Panc1 (cell line): ENCODE measurements around the gene TFE3.

Source experiments
- CTCF ChIP-seq: fragments of 450-650 bp; IDR thresholded peaks from 2 replicates; pipeline ENCODE4 v1.5.1; 2017; ENCODE audit warnings: mild to moderate bottlenecking
- POLR2AphosphoS5 ChIP-seq: IDR thresholded peaks from 2 replicates; pipeline ENCODE4 v1.6.1; 2012; ENCODE audit warnings: mild to moderate bottlenecking, low read depth, low read length, moderate library complexity

- TF ChIP-seq POLR2AphosphoS5 (no peak), CTCF (no peak)
These were observed 11.1 kb upstream of the TFE3 start for GRCh38 chrX:49054073-49054762.
